ENCODE data around the gene BTBD16.

The BTBD16 gene

GRCh38 chr10:122329416-122329815 is 58.3 kb downstream of the BTBD16 start:
- H3K27ac ChIP-seq: no peak overlapping the region
- TF ChIP-seq CTCF (IDR thresholded peaks at IDR 0.05) (no peak), ZFX (IDR thresholded peaks at IDR 0.05; ENCODE audit: borderline replicate concordance) (no peak)

- TF ChIP-seq ZFX (IDR thresholded peaks at IDR 0.05; ENCODE audit: borderline replicate concordance) (no peak), CTCF (IDR thresholded peaks at IDR 0.05) (no peak)
Measured at GRCh38 chr10:122331100-122331499, 60.0 kb downstream of the BTBD16 start.

GRCh38 chr10:122331615-122332446 is 60.7 kb downstream of the BTBD16 start:
- TF ChIP-seq ZFX (IDR thresholded peaks at IDR 0.05; ENCODE audit: borderline replicate concordance): no peak
- H3K27ac ChIP-seq: no peak overlapping the region

More at GRCh38 chr10:122331100-122331499, 60.0 kb downstream of the BTBD16 start:
- no peak overlapping the region for H3K27ac ChIP-seq

GRCh38 chr10:122333037-122333436 is 61.9 kb downstream of the BTBD16 start:
- no peak overlapping the region for H3K27ac ChIP-seq
- TF ChIP-seq ZFX (IDR thresholded peaks at IDR 0.05; ENCODE audit: borderline replicate concordance): no peak
- no peak for TF ChIP-seq CTCF (IDR thresholded peaks at IDR 0.05)

- no peak overlapping the region for H3K27ac ChIP-seq
- TF ChIP-seq CTCF (IDR thresholded peaks at IDR 0.05): no peak
- TF ChIP-seq ZFX (IDR thresholded peaks at IDR 0.05; ENCODE audit: borderline replicate concordance): no peak
Measured at GRCh38 chr10:122336332-122336731, 65.2 kb downstream of the BTBD16 start.

DNA sequence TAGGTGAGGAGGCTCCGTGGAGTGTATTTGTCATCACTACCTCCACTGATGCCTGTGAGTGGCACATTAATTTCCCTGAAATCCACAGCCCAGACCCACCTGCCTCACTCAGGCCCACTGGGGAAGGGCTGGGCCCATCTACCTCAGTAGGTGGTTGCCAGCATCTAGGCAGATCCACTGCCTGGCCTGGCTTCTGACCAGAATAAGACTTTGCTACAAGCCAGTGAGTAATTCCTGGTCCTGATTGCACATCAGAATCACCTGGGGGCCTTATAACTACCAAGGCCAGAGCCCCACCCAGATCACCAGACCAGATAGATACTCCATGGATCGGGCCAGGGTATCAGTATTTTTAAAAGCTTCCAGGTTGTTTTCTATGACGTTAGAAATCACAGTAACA is 65.9 kb downstream of the BTBD16 start:
- TF ChIP-seq CTCF (IDR thresholded peaks at IDR 0.05): no peak
- no peak for TF ChIP-seq ZFX (IDR thresholded peaks at IDR 0.05; ENCODE audit: borderline replicate concordance)
- H3K27ac ChIP-seq: no peak overlapping the region

GRCh38 chr10:122338609-122339441 is 67.7 kb downstream of the BTBD16 start:
- no peak overlapping the region for H3K27ac ChIP-seq
- no peak for TF ChIP-seq CTCF (IDR thresholded peaks at IDR 0.05)
- TF ChIP-seq ZFX (IDR thresholded peaks at IDR 0.05; ENCODE audit: borderline replicate concordance): no peak
